ENCODE data around the gene TMEM240. TPM values are rescaled to one million over a fixed set of nuclear protein-coding genes. Genes with fewer than 3 reads are reported as not detected.

The TMEM240 gene
- total RNA-seq, 1 experiment from 2014 or later = 8.0 TPM

DNA sequence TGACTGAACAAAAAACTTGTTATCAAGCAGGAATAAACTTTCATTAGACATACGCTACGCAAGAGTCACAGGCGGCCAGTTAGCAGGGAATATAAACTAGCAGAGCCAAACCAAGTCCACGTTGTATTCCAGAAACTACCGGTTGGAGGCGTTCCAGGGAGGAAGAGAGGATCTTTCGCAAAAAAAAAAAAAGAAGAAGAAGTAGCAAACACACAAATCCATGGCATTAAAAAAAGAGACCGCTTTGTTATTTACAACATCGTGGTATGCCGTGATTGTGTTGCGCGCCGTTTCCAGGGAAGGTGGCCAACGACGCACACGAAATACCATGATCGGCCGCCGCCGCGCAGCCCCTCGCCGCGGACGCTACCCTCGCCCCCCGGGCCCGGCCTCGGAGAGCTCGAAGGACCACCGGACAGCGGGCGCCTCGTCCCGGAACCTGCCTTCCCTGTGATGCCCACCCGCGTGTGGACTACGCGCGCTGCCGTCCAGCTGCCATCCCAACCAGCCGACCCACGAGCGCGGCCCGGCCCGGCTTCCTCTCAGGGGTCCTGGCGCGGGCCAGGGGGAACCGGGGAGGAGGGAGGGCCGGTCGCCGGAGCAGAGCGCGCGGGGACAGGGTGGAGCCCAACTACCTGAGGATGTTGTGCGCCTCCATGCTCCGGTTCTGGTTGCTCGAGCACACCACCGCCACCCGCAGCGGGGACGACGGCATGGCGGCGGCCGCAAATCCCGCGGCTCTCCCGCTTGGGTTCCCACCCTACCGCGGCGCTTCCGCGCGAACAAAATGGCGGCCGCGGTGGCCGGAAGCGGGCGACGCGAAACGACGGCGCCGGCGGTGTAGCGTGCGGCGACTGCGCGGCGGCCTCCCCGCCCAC lies 33.7 kb upstream of the TMEM240 start (continued):
- TF ChIP-seq, protein P1, sequence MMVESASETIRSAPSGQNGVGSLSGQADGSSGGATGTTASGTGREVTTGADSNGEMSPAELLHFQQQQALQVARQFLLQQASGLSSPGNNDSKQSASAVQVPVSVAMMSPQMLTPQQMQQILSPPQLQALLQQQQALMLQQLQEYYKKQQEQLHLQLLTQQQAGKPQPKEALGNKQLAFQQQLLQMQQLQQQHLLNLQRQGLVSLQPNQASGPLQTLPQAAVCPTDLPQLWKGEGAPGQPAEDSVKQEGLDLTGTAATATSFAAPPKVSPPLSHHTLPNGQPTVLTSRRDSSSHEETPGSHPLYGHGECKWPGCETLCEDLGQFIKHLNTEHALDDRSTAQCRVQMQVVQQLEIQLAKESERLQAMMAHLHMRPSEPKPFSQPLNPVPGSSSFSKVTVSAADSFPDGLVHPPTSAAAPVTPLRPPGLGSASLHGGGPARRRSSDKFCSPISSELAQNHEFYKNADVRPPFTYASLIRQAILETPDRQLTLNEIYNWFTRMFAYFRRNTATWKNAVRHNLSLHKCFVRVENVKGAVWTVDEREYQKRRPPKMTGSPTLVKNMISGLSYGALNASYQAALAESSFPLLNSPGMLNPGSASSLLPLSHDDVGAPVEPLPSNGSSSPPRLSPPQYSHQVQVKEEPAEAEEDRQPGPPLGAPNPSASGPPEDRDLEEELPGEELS (CRISPR knock-in tag; IDR thresholded peaks at IDR 0.05) = peak; percentile 42; the same call in 1 of the 2 replicates
- TF ChIP-seq, protein P2, sequence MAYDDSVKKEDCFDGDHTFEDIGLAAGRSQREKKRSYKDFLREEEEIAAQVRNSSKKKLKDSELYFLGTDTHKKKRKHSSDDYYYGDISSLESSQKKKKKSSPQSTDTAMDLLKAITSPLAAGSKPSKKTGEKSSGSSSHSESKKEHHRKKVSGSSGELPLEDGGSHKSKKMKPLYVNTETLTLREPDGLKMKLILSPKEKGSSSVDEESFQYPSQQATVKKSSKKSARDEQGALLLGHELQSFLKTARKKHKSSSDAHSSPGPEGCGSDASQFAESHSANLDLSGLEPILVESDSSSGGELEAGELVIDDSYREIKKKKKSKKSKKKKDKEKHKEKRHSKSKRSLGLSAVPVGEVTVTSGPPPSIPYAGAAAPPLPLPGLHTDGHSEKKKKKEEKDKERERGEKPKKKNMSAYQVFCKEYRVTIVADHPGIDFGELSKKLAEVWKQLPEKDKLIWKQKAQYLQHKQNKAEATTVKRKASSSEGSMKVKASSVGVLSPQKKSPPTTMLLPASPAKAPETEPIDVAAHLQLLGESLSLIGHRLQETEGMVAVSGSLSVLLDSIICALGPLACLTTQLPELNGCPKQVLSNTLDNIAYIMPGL (CRISPR knock-in tag; IDR thresholded peaks at IDR 0.05) = peak; percentile 96
- TF ChIP-seq, protein P3, sequence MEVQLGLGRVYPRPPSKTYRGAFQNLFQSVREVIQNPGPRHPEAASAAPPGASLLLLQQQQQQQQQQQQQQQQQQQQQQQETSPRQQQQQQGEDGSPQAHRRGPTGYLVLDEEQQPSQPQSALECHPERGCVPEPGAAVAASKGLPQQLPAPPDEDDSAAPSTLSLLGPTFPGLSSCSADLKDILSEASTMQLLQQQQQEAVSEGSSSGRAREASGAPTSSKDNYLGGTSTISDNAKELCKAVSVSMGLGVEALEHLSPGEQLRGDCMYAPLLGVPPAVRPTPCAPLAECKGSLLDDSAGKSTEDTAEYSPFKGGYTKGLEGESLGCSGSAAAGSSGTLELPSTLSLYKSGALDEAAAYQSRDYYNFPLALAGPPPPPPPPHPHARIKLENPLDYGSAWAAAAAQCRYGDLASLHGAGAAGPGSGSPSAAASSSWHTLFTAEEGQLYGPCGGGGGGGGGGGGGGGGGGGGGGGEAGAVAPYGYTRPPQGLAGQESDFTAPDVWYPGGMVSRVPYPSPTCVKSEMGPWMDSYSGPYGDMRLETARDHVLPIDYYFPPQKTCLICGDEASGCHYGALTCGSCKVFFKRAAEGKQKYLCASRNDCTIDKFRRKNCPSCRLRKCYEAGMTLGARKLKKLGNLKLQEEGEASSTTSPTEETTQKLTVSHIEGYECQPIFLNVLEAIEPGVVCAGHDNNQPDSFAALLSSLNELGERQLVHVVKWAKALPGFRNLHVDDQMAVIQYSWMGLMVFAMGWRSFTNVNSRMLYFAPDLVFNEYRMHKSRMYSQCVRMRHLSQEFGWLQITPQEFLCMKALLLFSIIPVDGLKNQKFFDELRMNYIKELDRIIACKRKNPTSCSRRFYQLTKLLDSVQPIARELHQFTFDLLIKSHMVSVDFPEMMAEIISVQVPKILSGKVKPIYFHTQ (CRISPR knock-in tag; IDR thresholded peaks at IDR 0.05) = no peak
- TF ChIP-seq NFYB (CRISPR knock-in tag; conservative IDR thresholded peaks at IDR 0.05; ENCODE audit: low read depth) (no peak), SP1 (CRISPR knock-in tag; conservative IDR thresholded peaks at IDR 0.05) (no peak), NFATC4 (CRISPR knock-in tag; IDR thresholded peaks at IDR 0.05) (no peak), SMAD3 (CRISPR knock-in tag; IDR thresholded peaks at IDR 0.05; ENCODE audit: borderline replicate concordance) (no peak), FOXJ3 (CRISPR knock-in tag; IDR thresholded peaks at IDR 0.05; ENCODE audit: borderline replicate concordance) (no peak), SOX15 (CRISPR knock-in tag; IDR thresholded peaks at IDR 0.05) (no peak), FOXP1 (CRISPR knock-in tag; IDR thresholded peaks at IDR 0.05; ENCODE audit: borderline replicate concordance) (no peak), TCF7 (CRISPR knock-in tag; IDR thresholded peaks at IDR 0.05; ENCODE audit: low read depth) (no peak), HMGA2 (CRISPR knock-in tag; IDR thresholded peaks at IDR 0.05) (no peak), GTF2I (CRISPR knock-in tag; conservative IDR thresholded peaks at IDR 0.05) (no peak), ZNF232 (CRISPR knock-in tag; IDR thresholded peaks at IDR 0.05) (peak; percentile 68; the same call in 1 of the 2 replicates), ZNF423 (CRISPR knock-in tag; IDR thresholded peaks at IDR 0.05) (no peak), MYBL2 (CRISPR knock-in tag; IDR thresholded peaks at IDR 0.05) (peak; percentile 69; the same call in 1 of the 2 replicates), CREB1 (CRISPR knock-in tag; IDR thresholded peaks at IDR 0.05) (no peak), CBFB (CRISPR knock-in tag; IDR thresholded peaks at IDR 0.05; ENCODE audit: low read depth) (no peak)
- TF ChIP-seq, protein P4, sequence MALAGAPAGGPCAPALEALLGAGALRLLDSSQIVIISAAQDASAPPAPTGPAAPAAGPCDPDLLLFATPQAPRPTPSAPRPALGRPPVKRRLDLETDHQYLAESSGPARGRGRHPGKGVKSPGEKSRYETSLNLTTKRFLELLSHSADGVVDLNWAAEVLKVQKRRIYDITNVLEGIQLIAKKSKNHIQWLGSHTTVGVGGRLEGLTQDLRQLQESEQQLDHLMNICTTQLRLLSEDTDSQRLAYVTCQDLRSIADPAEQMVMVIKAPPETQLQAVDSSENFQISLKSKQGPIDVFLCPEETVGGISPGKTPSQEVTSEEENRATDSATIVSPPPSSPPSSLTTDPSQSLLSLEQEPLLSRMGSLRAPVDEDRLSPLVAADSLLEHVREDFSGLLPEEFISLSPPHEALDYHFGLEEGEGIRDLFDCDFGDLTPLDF (CRISPR knock-in tag; IDR thresholded peaks at IDR 0.05) = no peak
- TF ChIP-seq, protein P5, sequence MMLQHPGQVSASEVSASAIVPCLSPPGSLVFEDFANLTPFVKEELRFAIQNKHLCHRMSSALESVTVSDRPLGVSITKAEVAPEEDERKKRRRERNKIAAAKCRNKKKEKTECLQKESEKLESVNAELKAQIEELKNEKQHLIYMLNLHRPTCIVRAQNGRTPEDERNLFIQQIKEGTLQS (CRISPR knock-in tag; conservative IDR thresholded peaks at IDR 0.05) = no peak
- TF ChIP-seq, protein P6, sequence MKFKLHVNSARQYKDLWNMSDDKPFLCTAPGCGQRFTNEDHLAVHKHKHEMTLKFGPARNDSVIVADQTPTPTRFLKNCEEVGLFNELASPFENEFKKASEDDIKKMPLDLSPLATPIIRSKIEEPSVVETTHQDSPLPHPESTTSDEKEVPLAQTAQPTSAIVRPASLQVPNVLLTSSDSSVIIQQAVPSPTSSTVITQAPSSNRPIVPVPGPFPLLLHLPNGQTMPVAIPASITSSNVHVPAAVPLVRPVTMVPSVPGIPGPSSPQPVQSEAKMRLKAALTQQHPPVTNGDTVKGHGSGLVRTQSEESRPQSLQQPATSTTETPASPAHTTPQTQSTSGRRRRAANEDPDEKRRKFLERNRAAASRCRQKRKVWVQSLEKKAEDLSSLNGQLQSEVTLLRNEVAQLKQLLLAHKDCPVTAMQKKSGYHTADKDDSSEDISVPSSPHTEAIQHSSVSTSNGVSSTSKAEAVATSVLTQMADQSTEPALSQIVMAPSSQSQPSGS (CRISPR knock-in tag; IDR thresholded peaks at IDR 0.05; ENCODE audit: borderline replicate concordance, low read depth) = no peak
- TF ChIP-seq, protein P7, sequence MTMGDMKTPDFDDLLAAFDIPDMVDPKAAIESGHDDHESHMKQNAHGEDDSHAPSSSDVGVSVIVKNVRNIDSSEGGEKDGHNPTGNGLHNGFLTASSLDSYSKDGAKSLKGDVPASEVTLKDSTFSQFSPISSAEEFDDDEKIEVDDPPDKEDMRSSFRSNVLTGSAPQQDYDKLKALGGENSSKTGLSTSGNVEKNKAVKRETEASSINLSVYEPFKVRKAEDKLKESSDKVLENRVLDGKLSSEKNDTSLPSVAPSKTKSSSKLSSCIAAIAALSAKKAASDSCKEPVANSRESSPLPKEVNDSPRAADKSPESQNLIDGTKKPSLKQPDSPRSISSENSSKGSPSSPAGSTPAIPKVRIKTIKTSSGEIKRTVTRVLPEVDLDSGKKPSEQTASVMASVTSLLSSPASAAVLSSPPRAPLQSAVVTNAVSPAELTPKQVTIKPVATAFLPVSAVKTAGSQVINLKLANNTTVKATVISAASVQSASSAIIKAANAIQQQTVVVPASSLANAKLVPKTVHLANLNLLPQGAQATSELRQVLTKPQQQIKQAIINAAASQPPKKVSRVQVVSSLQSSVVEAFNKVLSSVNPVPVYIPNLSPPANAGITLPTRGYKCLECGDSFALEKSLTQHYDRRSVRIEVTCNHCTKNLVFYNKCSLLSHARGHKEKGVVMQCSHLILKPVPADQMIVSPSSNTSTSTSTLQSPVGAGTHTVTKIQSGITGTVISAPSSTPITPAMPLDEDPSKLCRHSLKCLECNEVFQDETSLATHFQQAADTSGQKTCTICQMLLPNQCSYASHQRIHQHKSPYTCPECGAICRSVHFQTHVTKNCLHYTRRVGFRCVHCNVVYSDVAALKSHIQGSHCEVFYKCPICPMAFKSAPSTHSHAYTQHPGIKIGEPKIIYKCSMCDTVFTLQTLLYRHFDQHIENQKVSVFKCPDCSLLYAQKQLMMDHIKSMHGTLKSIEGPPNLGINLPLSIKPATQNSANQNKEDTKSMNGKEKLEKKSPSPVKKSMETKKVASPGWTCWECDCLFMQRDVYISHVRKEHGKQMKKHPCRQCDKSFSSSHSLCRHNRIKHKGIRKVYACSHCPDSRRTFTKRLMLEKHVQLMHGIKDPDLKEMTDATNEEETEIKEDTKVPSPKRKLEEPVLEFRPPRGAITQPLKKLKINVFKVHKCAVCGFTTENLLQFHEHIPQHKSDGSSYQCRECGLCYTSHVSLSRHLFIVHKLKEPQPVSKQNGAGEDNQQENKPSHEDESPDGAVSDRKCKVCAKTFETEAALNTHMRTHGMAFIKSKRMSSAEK (CRISPR knock-in tag; IDR thresholded peaks at IDR 0.05; ENCODE audit: borderline replicate concordance) = no peak
- TF ChIP-seq, protein P8, sequence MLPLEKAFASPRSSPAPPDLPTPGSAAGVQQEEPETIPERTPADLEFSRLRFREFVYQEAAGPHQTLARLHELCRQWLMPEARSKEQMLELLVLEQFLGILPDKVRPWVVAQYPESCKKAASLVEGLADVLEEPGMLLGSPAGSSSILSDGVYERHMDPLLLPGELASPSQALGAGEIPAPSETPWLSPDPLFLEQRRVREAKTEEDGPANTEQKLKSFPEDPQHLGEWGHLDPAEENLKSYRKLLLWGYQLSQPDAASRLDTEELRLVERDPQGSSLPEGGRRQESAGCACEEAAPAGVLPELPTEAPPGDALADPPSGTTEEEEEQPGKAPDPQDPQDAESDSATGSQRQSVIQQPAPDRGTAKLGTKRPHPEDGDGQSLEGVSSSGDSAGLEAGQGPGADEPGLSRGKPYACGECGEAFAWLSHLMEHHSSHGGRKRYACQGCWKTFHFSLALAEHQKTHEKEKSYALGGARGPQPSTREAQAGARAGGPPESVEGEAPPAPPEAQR (CRISPR knock-in tag; IDR thresholded peaks at IDR 0.05) = no peak
